Karpas-422 (cell line): ENCODE measurements around the gene C1orf116. TPM values are rescaled to one million over a fixed set of nuclear protein-coding genes. Genes with fewer than 3 reads are reported as not detected.

Experiments
- DNase-seq: peaks from one replicate; pipeline ENCODE4 v3.0.0-alpha.2; 2015
- H2AFZ ChIP-seq: fragments of 200-600 bp; sonication (generic); 2 replicates; pipeline ENCODE4 v1.6.1; 2014; ENCODE audit warnings: antibody characterized with exemption, low read length, mixed read lengths
- H3K27ac ChIP-seq: fragments of 200-600 bp; sonication (generic); 2 replicates; pipeline ENCODE4 v1.5.1; 2014; ENCODE audit warnings: mild to moderate bottlenecking, low read length, moderate library complexity
- H3K27me3 ChIP-seq: fragments of 200-600 bp; sonication (generic); 2 replicates; pipeline ENCODE4 v1.6.1; 2014; ENCODE audit warnings: low read length, mixed read lengths
- H3K36me3 ChIP-seq: fragments of 200-600 bp; sonication (generic); 2 replicates; pipeline ENCODE4 v1.6.1; 2014; ENCODE audit warnings: low read length, mixed read lengths; ENCODE audit not compliant: insufficient read depth
- H3K4me1 ChIP-seq: fragments of 200-600 bp; sonication (generic); 2 replicates; pipeline ENCODE4 v1.6.1; 2014; ENCODE audit warnings: mild to moderate bottlenecking, low read length, mixed read lengths
- H3K4me2 ChIP-seq: fragments of 200-600 bp; sonication (generic); 2 replicates; pipeline ENCODE4 v1.6.1; 2014; ENCODE audit warnings: low read length, low read depth, mild to moderate bottlenecking; ENCODE audit not compliant: poor library complexity, severe bottlenecking
- H3K4me3 ChIP-seq: fragments of 200-600 bp; sonication (generic); 2 replicates; pipeline ENCODE4 v1.5.1; 2014; ENCODE audit warnings: mild to moderate bottlenecking, antibody characterized with exemption, low read length, mixed read lengths
- H3K79me2 ChIP-seq: fragments of 200-600 bp; sonication (generic); 2 replicates; pipeline ENCODE4 v1.6.1; 2014; ENCODE audit warnings: mild to moderate bottlenecking, low read length, mixed read lengths
- H3K9ac ChIP-seq: fragments of 200-600 bp; sonication (generic); 2 replicates; pipeline ENCODE4 v1.6.0; 2014; ENCODE audit warnings: low read length
- H3K9me2 ChIP-seq: fragments of 200-600 bp; sonication (generic), shearing (Covaris generic); replicated peaks from 2 replicates; pipeline ENCODE4 v1.6.0; 2014; ENCODE audit warnings: mild to moderate bottlenecking, low read length, moderate library complexity; ENCODE audit not compliant: insufficient read depth
- H3K9me3 ChIP-seq: fragments of 300-700, 200-600 bp; sonication (generic); 2 replicates; pipeline ENCODE4 v1.6.1; 2014; ENCODE audit warnings: low read length, mixed read lengths
- H4K20me1 ChIP-seq: fragments of 200-600 bp; sonication (generic); 2 replicates; pipeline ENCODE4 v1.6.1; 2014; ENCODE audit warnings: mild to moderate bottlenecking, antibody characterized with exemption, low read length, low read depth; ENCODE audit not compliant: insufficient read depth
- total RNA-seq: library from RNA; depleted of rRNA; stranded (reverse); fragments of >200 nt; shearing (Covaris generic); gene quantifications from 2 replicates; pipeline ENCODE4 v1.2.3, GENCODE V29; 2014; ENCODE audit warnings: low replicate concordance

Gene C1orf116
- total RNA-seq, 1 experiment from 2014 or later: not detected

GRCh38 chr1:207007352-207008033 lies 25.1 kb downstream of the C1orf116 start:
- Histone ChIP-seq H2AFZ (no peak overlapping the region), H3K9me2 (no peaks in the 10 kb centered on the region), H3K4me1 (no peaks in the 10 kb centered on the region), H3K36me3 (no peaks in the 10 kb centered on the region), H3K79me2 (no peaks in the 10 kb centered on the region), H3K4me2 (no peak overlapping the region), H3K9ac (no peak overlapping the region), H3K9me3 (no peaks in the 10 kb centered on the region), H3K27me3 (no peaks in the 10 kb centered on the region), H3K27ac (no peak overlapping the region), H4K20me1 (no peaks in the 10 kb centered on the region), H3K4me3 (no peak overlapping the region)
- no peak for DNase-seq

GRCh38 chr1:207006914-207007313 lies 25.6 kb downstream of the C1orf116 start:
- Histone ChIP-seq H2AFZ (no peak overlapping the region), H3K9ac (no peak overlapping the region), H4K20me1 (no peaks in the 10 kb centered on the region), H3K4me2 (no peak overlapping the region), H3K4me1 (no peaks in the 10 kb centered on the region), H3K9me3 (no peaks in the 10 kb centered on the region), H3K4me3 (no peak overlapping the region), H3K27me3 (no peaks in the 10 kb centered on the region), H3K36me3 (no peaks in the 10 kb centered on the region), H3K27ac (no peak overlapping the region), H3K79me2 (no peaks in the 10 kb centered on the region), H3K9me2 (no peaks in the 10 kb centered on the region)
- no peak for DNase-seq

GRCh38 chr1:207006083-207006482 lies 26.5 kb downstream of the C1orf116 start:
- Histone ChIP-seq H3K27me3 (no peaks in the 10 kb centered on the region), H3K9me2 (no peaks in the 10 kb centered on the region), H3K36me3 (no peaks in the 10 kb centered on the region), H3K27ac (no peak overlapping the region), H3K79me2 (no peaks in the 10 kb centered on the region), H3K4me2 (no peak overlapping the region), H3K4me1 (no peaks in the 10 kb centered on the region), H2AFZ (no peak overlapping the region), H3K9me3 (no peaks in the 10 kb centered on the region), H3K9ac (no peak overlapping the region), H3K4me3 (no peak overlapping the region), H4K20me1 (no peaks in the 10 kb centered on the region)
- DNase-seq: no peak

GRCh38 chr1:207004931-207005830 lies 27.4 kb downstream of the C1orf116 start:
- Histone ChIP-seq H3K27me3 (no peaks in the 10 kb centered on the region), H3K9ac (no peak overlapping the region), H3K79me2 (no peaks in the 10 kb centered on the region), H3K4me3 (no peak overlapping the region), H4K20me1 (no peaks in the 10 kb centered on the region), H3K4me1 (no peaks in the 10 kb centered on the region), H3K4me2 (no peak overlapping the region), H3K27ac (no peak overlapping the region), H3K36me3 (no peaks in the 10 kb centered on the region), H3K9me3 (no peaks in the 10 kb centered on the region), H3K9me2 (no peaks in the 10 kb centered on the region), H2AFZ (no peak overlapping the region)
- DNase-seq: peak; percentile 63

GRCh38 chr1:207003210-207003609 lies 29.3 kb downstream of the C1orf116 start:
- Histone ChIP-seq H3K4me3 (no peak overlapping the region), H3K27ac (no peak overlapping the region), H3K9ac (no peak overlapping the region), H3K4me1 (no peaks in the 10 kb centered on the region), H3K4me2 (no peak overlapping the region), H3K36me3 (no peaks in the 10 kb centered on the region), H3K9me3 (no peaks in the 10 kb centered on the region), H3K79me2 (no peaks in the 10 kb centered on the region), H4K20me1 (no peaks in the 10 kb centered on the region), H3K27me3 (no peaks in the 10 kb centered on the region), H3K9me2 (no peaks in the 10 kb centered on the region), H2AFZ (no peak overlapping the region)
- DNase-seq: peak; percentile 1

- Histone ChIP-seq H3K79me2 (no peaks in the 10 kb centered on the region), H3K9ac (no peak overlapping the region), H4K20me1 (no peaks in the 10 kb centered on the region), H3K4me2 (no peak overlapping the region), H3K9me2 (no peaks in the 10 kb centered on the region), H3K4me3 (no peak overlapping the region), H3K27me3 (no peaks in the 10 kb centered on the region), H2AFZ (no peak overlapping the region), H3K4me1 (no peaks in the 10 kb centered on the region), H3K27ac (no peak overlapping the region), H3K9me3 (no peaks in the 10 kb centered on the region), H3K36me3 (no peaks in the 10 kb centered on the region)
- peak; percentile 2 for DNase-seq
These were observed 29.8 kb downstream of the C1orf116 start for GRCh38 chr1:207002724-207003146.

GRCh38 chr1:207001492-207002245 lies 30.9 kb downstream of the C1orf116 start:
- H3K36me3 ChIP-seq: no peaks in the 10 kb centered on the region
- no peaks in the 10 kb centered on the region for H3K9me2 ChIP-seq
- H3K4me2 ChIP-seq: no peak overlapping the region
- no peaks in the 10 kb centered on the region for H4K20me1 ChIP-seq
- no peak overlapping the region for H3K27ac ChIP-seq
- H3K27me3 ChIP-seq: no peaks in the 10 kb centered on the region
- no peak overlapping the region for H3K9ac ChIP-seq
- DNase-seq: peak; percentile 16
- H3K4me1 ChIP-seq: no peaks in the 10 kb centered on the region
- H3K9me3 ChIP-seq: no peaks in the 10 kb centered on the region
- no peaks in the 10 kb centered on the region for H3K79me2 ChIP-seq
- H3K4me3 ChIP-seq: no peak overlapping the region
- no peak overlapping the region for H2AFZ ChIP-seq
